Activated T-cell treated with anti-CD3 and anti-CD28 coated beads, Interleukin-2, amount 50 U/mL, for 4 hours (primary cell): ENCODE data around the gene CSTF2T. TPM values are rescaled to one million over a fixed set of nuclear protein-coding genes. Genes with fewer than 3 reads are reported as not detected.

Experiments used
- ATAC-seq, 2 donors: fragments of 200-7000 bp; cut with Tn5 transposase; one replicate each; pipeline ENCODE4 v1.10.0; 2021
- DNase-seq: peaks from one replicate; pipeline ENCODE4 v3.0.0-alpha.2; 2020
- H3K27me3 Mint-ChIP-seq: one replicate; pipeline ENCODE4 v1.8.0; 2021; ENCODE audit warnings: low read depth, mixed read lengths
- H3K36me3 Mint-ChIP-seq: one replicate; pipeline ENCODE4 v1.8.0; 2022; ENCODE audit warnings: mixed read lengths; ENCODE audit not compliant: insufficient read depth
- H3K4me1 Mint-ChIP-seq: one replicate; pipeline ENCODE4 v1.8.0; 2021; ENCODE audit warnings: low read depth, mixed read lengths
- H3K4me3 Mint-ChIP-seq: one replicate; pipeline ENCODE4 v1.8.0; 2021; ENCODE audit warnings: mild to moderate bottlenecking, moderate library complexity, mixed read lengths
- H3K9me3 Mint-ChIP-seq: one replicate; pipeline ENCODE4 v1.8.0; 2021; ENCODE audit warnings: mixed read lengths
- total RNA-seq, 3 donors: library from RNA; stranded (reverse); gene quantifications; one replicate each; pipeline ENCODE4 v1.2.1, GENCODE V29; 2021

The CSTF2T gene
- total RNA-seq, 3 donors from 2014 or later: 31.2 to 34.3 (median 32.4) TPM

DNA sequence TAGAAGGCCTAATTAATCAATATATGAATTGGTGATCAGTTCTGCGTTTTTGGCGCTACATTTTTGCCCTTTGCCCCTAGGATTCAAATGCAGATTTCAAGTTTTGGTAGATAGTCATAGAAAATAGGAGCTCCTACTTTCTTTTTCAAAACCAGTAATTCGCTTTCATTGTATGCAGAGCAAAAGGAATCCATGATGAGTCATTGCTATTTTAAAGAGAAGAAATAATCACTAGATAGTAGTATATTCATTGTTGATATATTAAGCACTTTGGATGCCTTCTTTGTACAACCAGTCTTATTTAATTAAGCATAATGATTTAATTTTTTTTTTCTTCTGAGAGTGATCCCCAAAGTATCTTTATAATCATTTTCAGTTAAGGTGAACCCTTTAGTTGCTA lies 50.3 kb downstream of the CSTF2T start:
- no peak for ATAC-seq
- Mint-ChIP-seq H3K9me3 (no peaks in the 10 kb centered on the region), H3K36me3 (no peaks in the 10 kb centered on the region), H3K4me1 (no peaks in the 10 kb centered on the region), H3K27me3 (no peaks in the 10 kb centered on the region), H3K4me3 (no peak overlapping the region)
- DNase-seq: no peak
